Measurements from ENCODE around the gene KIF5B.
"Not testable (repeated sequence)": the region's sequence is repeated elsewhere in the genome, so short reads cannot be mapped to it uniquely, and the experiment has no call there.

Gene KIF5B

DNA sequence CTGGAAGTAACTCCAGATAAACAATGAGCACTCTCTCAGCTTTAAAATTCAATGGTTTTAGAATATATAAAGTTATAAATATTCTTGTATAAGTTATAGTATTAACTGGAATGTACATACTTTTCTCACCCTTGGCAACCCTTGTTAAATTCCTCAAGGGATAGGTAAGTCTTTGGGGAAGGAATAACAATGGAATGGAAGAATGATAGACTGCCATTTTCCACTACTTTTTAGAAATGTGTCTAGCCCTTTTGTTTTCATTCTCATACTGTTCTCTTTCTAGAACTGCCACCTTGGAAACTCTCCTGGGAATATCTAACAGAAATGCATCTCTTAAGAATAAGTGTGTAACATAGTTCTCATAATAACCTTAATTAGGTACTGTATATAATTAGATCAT, 8.3 kb downstream of the KIF5B start:
- Histone ChIP-seq H3K27ac (ENCODE audit: low read depth in 2 of 2, low read length in 2 of 2) (no peak overlapping the region), H3K36me3 (ENCODE audit: control insufficient read depth in 2 of 2, insufficient read depth in 2 of 2, low read length in 2 of 2) (peaks cover 24 to 33% of the 10 kb centered on the region in 2 donors), H3K9me3 (ENCODE audit: control insufficient read depth in 2 of 2, low read length in 2 of 2) (no peaks in the 10 kb centered on the region), H3K4me1 (ENCODE audit: control insufficient read depth in 2 of 2, insufficient read depth in 2 of 2, low read length in 2 of 2) (peaks cover 7 to 13% of the 10 kb centered on the region in 2 donors), H3K9ac (ENCODE audit: low read depth in 1 of 2, low read length in 2 of 2) (no peak overlapping the region), H3K27me3 (ENCODE audit: control insufficient read depth in 2 of 2, insufficient read depth in 2 of 2, low read length in 2 of 2) (no peaks in the 10 kb centered on the region), H3K4me3 (ENCODE audit: low read length in 2 of 2) (no peak overlapping the region)

DNA sequence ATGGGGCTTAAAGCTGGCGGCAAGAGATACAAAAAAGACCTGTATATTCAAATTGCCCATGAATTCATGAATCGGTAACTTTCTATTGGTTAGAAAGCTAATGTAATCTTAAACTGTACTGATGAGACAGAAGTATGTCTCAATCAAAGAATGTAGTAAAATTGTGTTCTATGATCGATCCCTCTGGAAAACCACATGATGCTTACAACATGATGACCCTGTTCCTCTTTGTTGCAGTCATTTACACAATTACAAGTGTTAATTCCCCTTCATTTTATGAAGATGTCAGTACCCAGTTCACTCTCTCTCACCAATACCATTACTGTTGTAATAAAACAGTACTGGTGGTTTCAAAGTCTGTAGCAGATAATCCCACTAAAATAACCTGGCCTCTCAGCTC, 10.1 kb downstream of the KIF5B start:
- Histone ChIP-seq H3K27ac (ENCODE audit: low read depth in 2 of 2, low read length in 2 of 2) (no peak overlapping the region), H3K9ac (ENCODE audit: low read depth in 1 of 2, low read length in 2 of 2) (no peak overlapping the region), H3K9me3 (ENCODE audit: control insufficient read depth in 2 of 2, low read length in 2 of 2) (no peaks in the 10 kb centered on the region), H3K27me3 (ENCODE audit: control insufficient read depth in 2 of 2, insufficient read depth in 2 of 2, low read length in 2 of 2) (no peaks in the 10 kb centered on the region), H3K4me1 (ENCODE audit: control insufficient read depth in 2 of 2, insufficient read depth in 2 of 2, low read length in 2 of 2) (peaks cover 0 to 10% of the 10 kb centered on the region in 2 donors), H3K36me3 (ENCODE audit: control insufficient read depth in 2 of 2, insufficient read depth in 2 of 2, low read length in 2 of 2) (peaks cover 24 to 33% of the 10 kb centered on the region in 2 donors), H3K4me3 (ENCODE audit: low read length in 2 of 2) (no peak overlapping the region)

DNA sequence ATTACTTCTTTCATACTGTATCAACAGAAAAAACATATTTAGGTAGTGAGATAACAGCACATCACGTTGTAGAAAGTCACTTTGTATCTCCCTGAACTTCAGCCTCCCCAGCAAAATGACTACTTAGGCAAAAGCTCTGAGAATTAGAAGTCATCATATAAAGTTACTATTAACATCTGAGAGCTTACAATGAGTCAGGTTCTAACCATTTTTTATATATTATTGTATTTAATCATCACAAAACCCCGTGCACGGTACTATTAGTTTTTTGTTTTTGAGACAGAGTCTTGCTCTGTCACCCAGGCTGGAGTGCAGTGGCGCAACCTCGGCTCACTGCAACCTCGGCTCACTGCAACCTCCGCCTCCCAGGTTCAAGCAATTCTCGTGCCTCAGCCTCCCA, 13.5 kb downstream of the KIF5B start:
- H3K36me3 ChIP-seq (ENCODE audit: control insufficient read depth in 2 of 2, insufficient read depth in 2 of 2, low read length in 2 of 2) = peaks cover 34 to 43% of the 10 kb centered on the region in 2 donors
- H3K27ac ChIP-seq (ENCODE audit: low read depth in 2 of 2, low read length in 2 of 2); H3K4me1 ChIP-seq (ENCODE audit: control insufficient read depth in 2 of 2, insufficient read depth in 2 of 2, low read length in 2 of 2): not testable (repeated sequence)

DNA sequence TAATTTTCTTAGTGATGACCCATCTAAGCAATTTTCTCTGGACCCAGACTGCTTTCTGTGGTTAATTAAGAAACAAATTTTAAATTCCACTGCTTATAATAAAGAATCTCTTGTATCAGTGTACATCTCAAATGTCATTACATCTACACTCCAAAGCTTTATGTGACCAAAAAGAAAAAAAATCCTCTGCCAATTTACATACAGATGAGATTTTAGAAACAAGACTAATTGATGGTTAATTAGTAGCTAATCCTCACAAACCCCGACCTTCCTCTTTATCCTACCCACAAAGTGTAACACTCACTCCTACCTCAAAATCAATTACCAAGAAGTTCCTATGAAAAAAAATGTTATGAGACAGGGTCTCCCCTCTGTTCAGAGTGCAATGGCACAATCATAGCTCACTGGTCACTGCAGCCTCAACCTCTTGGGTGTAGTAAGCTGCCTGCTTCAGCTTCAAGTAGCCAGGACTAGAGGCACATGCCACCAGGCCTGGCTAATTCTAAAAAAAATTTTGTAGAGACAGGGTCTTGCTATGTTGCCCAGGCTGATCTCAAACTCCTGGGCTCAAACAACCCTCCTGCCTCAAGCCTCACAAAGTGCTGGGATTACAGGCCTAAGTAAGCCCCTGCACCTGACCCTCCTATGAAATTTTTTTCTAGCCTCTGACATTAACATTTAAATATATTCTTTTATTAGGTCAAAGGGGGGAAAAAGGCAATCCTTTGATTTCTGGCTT, 14.8 kb downstream of the KIF5B start:
- no peak overlapping the region for H3K9ac ChIP-seq (ENCODE audit: low read depth in 1 of 2, low read length in 2 of 2)
- peaks cover 0 to 4% of the 10 kb centered on the region in 2 donors for H3K4me1 ChIP-seq (ENCODE audit: control insufficient read depth in 2 of 2, insufficient read depth in 2 of 2, low read length in 2 of 2)
- H3K27ac ChIP-seq (ENCODE audit: low read depth in 2 of 2, low read length in 2 of 2) = no peak overlapping the region
- H3K36me3 ChIP-seq (ENCODE audit: control insufficient read depth in 2 of 2, insufficient read depth in 2 of 2, low read length in 2 of 2) = peaks cover 35 to 48% of the 10 kb centered on the region in 2 donors
- no peaks in the 10 kb centered on the region for H3K27me3 ChIP-seq (ENCODE audit: control insufficient read depth in 2 of 2, insufficient read depth in 2 of 2, low read length in 2 of 2)
- no peak overlapping the region for H3K4me3 ChIP-seq (ENCODE audit: low read length in 2 of 2)
- no peaks in the 10 kb centered on the region for H3K9me3 ChIP-seq (ENCODE audit: control insufficient read depth in 2 of 2, low read length in 2 of 2)

More for the DNA sequence above, 13.5 kb downstream of the KIF5B start:
- not testable (repeated sequence) for H3K9ac ChIP-seq (ENCODE audit: low read depth in 1 of 2, low read length in 2 of 2); H3K4me3 ChIP-seq (ENCODE audit: low read length in 2 of 2); H3K9me3 ChIP-seq (ENCODE audit: control insufficient read depth in 2 of 2, low read length in 2 of 2); H3K27me3 ChIP-seq (ENCODE audit: control insufficient read depth in 2 of 2, insufficient read depth in 2 of 2, low read length in 2 of 2)

DNA sequence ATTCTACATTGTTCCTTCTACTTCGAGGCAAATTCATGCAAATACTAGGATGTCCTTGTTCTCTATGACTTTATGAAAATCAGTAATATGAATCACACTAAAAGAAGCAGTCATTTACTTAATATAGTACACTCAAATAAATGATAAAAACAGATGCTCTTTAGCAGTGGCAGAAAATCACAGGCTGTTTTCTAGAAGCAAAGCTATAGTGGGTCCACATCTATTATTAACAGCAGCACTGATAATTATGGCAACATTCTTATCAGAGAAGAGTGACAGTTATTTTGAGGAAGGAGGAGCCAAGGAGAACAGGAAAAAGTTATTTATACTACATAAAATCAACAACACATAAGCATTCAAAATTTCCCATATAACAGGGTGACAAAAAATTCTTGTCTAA, 16.5 kb downstream of the KIF5B start:
- Histone ChIP-seq H3K4me3 (ENCODE audit: low read length in 2 of 2) (no peak overlapping the region), H3K9ac (ENCODE audit: low read depth in 1 of 2, low read length in 2 of 2) (no peak overlapping the region), H3K36me3 (ENCODE audit: control insufficient read depth in 2 of 2, insufficient read depth in 2 of 2, low read length in 2 of 2) (peaks cover 46 to 51% of the 10 kb centered on the region in 2 donors), H3K27me3 (ENCODE audit: control insufficient read depth in 2 of 2, insufficient read depth in 2 of 2, low read length in 2 of 2) (no peaks in the 10 kb centered on the region), H3K9me3 (ENCODE audit: control insufficient read depth in 2 of 2, low read length in 2 of 2) (no peaks in the 10 kb centered on the region), H3K4me1 (ENCODE audit: control insufficient read depth in 2 of 2, insufficient read depth in 2 of 2, low read length in 2 of 2) (peaks cover 0 to 4% of the 10 kb centered on the region in 2 donors), H3K27ac (ENCODE audit: low read depth in 2 of 2, low read length in 2 of 2) (no peak overlapping the region)

DNA sequence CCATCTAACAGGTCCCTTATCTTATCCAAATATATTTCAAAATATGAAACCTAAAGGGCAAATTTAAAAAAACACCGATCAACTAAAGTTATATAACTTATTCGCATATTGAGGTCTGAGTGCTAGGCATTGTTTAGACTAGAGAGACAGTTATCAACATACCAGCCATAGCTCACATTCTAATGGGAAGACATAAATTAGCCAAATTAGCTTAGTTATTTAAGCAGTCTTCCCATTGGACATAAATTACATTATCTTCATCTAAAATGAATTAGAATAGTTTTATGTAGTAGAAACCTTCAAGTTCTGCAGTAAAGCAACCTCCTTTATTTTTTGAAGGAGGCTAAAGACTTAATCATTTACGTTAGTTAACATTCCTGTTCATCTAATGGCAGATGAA, 17.4 kb downstream of the KIF5B start:
- H3K27ac ChIP-seq (ENCODE audit: low read depth in 2 of 2, low read length in 2 of 2) = no peak overlapping the region
- H3K4me3 ChIP-seq (ENCODE audit: low read length in 2 of 2) = no peak overlapping the region
- H3K4me1 ChIP-seq (ENCODE audit: control insufficient read depth in 2 of 2, insufficient read depth in 2 of 2, low read length in 2 of 2) = peaks cover 0 to 4% of the 10 kb centered on the region in 2 donors
- no peak overlapping the region for H3K9ac ChIP-seq (ENCODE audit: low read depth in 1 of 2, low read length in 2 of 2)
- H3K36me3 ChIP-seq (ENCODE audit: control insufficient read depth in 2 of 2, insufficient read depth in 2 of 2, low read length in 2 of 2) = peaks cover 48 to 51% of the 10 kb centered on the region in 2 donors
- no peaks in the 10 kb centered on the region for H3K9me3 ChIP-seq (ENCODE audit: control insufficient read depth in 2 of 2, low read length in 2 of 2)
- H3K27me3 ChIP-seq (ENCODE audit: control insufficient read depth in 2 of 2, insufficient read depth in 2 of 2, low read length in 2 of 2) = no peaks in the 10 kb centered on the region

DNA sequence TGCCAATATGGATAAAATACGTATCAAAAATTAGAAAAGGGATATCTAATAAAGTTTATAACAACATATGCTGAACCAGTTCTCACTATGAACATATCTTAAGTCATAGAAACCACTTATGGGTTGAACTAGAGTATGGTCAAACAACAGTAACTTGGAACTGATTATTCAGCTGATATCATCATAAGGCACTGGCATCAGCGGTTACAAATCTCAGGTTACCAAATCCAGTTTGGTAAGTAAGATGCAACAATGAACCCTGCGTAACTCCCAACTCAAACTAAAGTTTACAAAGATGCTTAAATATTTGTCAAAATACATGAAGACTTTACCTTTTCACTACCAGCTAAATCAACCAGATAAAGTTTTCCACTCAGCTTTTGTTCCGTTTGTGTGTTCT, 19.3 kb downstream of the KIF5B start:
- Histone ChIP-seq H3K9me3 (ENCODE audit: control insufficient read depth in 2 of 2, low read length in 2 of 2) (no peaks in the 10 kb centered on the region), H3K36me3 (ENCODE audit: control insufficient read depth in 2 of 2, insufficient read depth in 2 of 2, low read length in 2 of 2) (peaks cover 60 to 64% of the 10 kb centered on the region in 2 donors), H3K4me1 (ENCODE audit: control insufficient read depth in 2 of 2, insufficient read depth in 2 of 2, low read length in 2 of 2) (peaks cover 0 to 4% of the 10 kb centered on the region in 2 donors), H3K27ac (ENCODE audit: low read depth in 2 of 2, low read length in 2 of 2) (no peak overlapping the region), H3K9ac (ENCODE audit: low read depth in 1 of 2, low read length in 2 of 2) (no peak overlapping the region), H3K4me3 (ENCODE audit: low read length in 2 of 2) (no peak overlapping the region), H3K27me3 (ENCODE audit: control insufficient read depth in 2 of 2, insufficient read depth in 2 of 2, low read length in 2 of 2) (no peaks in the 10 kb centered on the region)

DNA sequence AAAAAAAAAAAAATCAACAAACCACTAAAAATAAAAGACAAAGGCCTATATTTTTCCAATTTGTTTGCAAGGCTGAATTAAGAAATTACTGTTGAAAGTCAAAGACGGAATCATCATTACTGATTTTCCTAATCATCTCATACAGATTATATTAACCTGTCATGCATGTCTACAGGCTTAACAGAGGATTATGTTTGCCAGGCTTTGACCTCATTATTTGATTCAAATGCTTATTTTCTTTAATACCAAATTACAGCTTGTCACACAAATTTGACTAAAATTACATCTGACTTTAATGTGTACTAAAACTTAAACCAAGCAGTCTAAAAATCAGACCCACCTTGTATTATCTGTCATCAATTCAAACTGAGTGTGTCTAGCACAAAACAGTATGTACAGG, 21.2 kb downstream of the KIF5B start:
- Histone ChIP-seq H3K36me3 (ENCODE audit: control insufficient read depth in 2 of 2, insufficient read depth in 2 of 2, low read length in 2 of 2) (peaks cover 71 to 75% of the 10 kb centered on the region in 2 donors), H3K4me1 (ENCODE audit: control insufficient read depth in 2 of 2, insufficient read depth in 2 of 2, low read length in 2 of 2) (peaks cover 0 to under 1% of the 10 kb centered on the region in 2 donors), H3K9ac (ENCODE audit: low read depth in 1 of 2, low read length in 2 of 2) (no peak overlapping the region), H3K4me3 (ENCODE audit: low read length in 2 of 2) (no peak overlapping the region), H3K27ac (ENCODE audit: low read depth in 2 of 2, low read length in 2 of 2) (no peak overlapping the region), H3K27me3 (ENCODE audit: control insufficient read depth in 2 of 2, insufficient read depth in 2 of 2, low read length in 2 of 2) (no peaks in the 10 kb centered on the region), H3K9me3 (ENCODE audit: control insufficient read depth in 2 of 2, low read length in 2 of 2) (no peaks in the 10 kb centered on the region)

DNA sequence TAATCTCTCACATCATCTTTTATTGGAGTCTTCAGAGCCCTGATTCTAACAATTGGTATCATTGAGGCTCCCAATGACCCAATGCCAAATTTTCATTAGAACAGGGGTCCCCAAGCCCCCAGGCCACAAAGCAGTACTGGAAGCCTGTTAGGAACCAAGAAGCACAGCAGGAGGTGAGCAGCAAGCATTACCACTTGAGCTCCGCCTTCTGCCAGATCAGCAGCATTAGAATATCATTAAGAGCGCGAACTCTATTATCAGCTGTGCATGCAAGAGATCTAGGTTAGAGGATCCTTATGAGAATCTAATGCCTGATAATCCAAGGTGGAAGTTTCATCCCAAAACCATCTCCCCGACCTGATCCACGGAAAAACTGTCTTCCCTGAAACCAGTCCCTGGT, 23.1 kb downstream of the KIF5B start:
- Histone ChIP-seq H3K4me1 (ENCODE audit: control insufficient read depth in 2 of 2, insufficient read depth in 2 of 2, low read length in 2 of 2) (no peaks in the 10 kb centered on the region), H3K27me3 (ENCODE audit: control insufficient read depth in 2 of 2, insufficient read depth in 2 of 2, low read length in 2 of 2) (no peaks in the 10 kb centered on the region), H3K36me3 (ENCODE audit: control insufficient read depth in 2 of 2, insufficient read depth in 2 of 2, low read length in 2 of 2) (peaks cover 81 to 82% of the 10 kb centered on the region in 2 donors), H3K27ac (ENCODE audit: low read depth in 2 of 2, low read length in 2 of 2) (no peak overlapping the region), H3K4me3 (ENCODE audit: low read length in 2 of 2) (no peak overlapping the region), H3K9ac (ENCODE audit: low read depth in 1 of 2, low read length in 2 of 2) (no peak overlapping the region), H3K9me3 (ENCODE audit: control insufficient read depth in 2 of 2, low read length in 2 of 2) (no peaks in the 10 kb centered on the region)

DNA sequence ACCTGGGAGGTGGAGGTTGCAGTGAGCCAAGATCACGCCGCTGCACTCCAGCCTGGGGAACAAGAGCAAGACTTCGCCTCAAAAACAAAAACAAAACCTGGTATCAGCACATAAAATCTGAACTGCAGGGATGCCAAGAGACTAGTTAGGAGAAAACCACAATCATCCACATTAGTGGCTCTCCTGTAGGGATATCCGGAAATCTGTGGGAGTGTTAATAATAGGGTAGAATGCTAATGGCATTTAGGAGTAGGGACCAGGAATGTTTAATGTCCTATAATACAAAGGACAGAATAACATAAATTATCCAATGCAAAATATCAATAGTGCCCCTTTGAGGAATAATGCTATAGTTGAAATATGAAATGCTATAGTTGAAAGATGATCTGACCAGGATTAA, 24.3 kb downstream of the KIF5B start:
- H3K4me3 ChIP-seq (ENCODE audit: low read length in 2 of 2) = no peak overlapping the region
- H3K27me3 ChIP-seq (ENCODE audit: control insufficient read depth in 2 of 2, insufficient read depth in 2 of 2, low read length in 2 of 2) = no peaks in the 10 kb centered on the region
- no peaks in the 10 kb centered on the region for H3K9me3 ChIP-seq (ENCODE audit: control insufficient read depth in 2 of 2, low read length in 2 of 2)
- no peak overlapping the region for H3K27ac ChIP-seq (ENCODE audit: low read depth in 2 of 2, low read length in 2 of 2)
- no peak overlapping the region for H3K9ac ChIP-seq (ENCODE audit: low read depth in 1 of 2, low read length in 2 of 2)
- H3K4me1 ChIP-seq (ENCODE audit: control insufficient read depth in 2 of 2, insufficient read depth in 2 of 2, low read length in 2 of 2) = no peaks in the 10 kb centered on the region
- peaks cover 82 to 85% of the 10 kb centered on the region in 2 donors for H3K36me3 ChIP-seq (ENCODE audit: control insufficient read depth in 2 of 2, insufficient read depth in 2 of 2, low read length in 2 of 2)
